Pancreas (tissue), 10 donors: Measurements from ENCODE around the gene KCNQ5. TPM values are rescaled to one million over a fixed set of nuclear protein-coding genes. Genes with fewer than 3 reads are reported as not detected.

Source experiments
- ATAC-seq, 4 donors: fragments of 200-7000 bp; cut with Tn5 transposase; one replicate each; pipeline versions ENCODE4 v1.8.0 to v1.9.1; 2020; ENCODE audit warnings: mild to moderate bottlenecking in 4 of 4, moderate library complexity in 4 of 4
- DNase-seq, 6 donors: peaks; one replicate each; pipeline ENCODE4 v3.0.0-alpha.2; 2020
- FAIRE-seq: peaks from 2 replicates; lab custom pipeline; 2012; peaks lifted over from hg19 to GRCh38; lab: Jason Lieb, UNC
- H3K27ac ChIP-seq, 4 donors: fragments of 200-600 bp; sonication (generic); 1 replicate in 3 of 4; 2 replicates in 1 of 4; pipeline versions ENCODE4 v1.5.0 to v1.8.0; 2020
- H3K27me3 ChIP-seq, 4 donors: fragments of 200-600 bp; one replicate each; pipeline ENCODE4 v1.8.0; 2021
- H3K36me3 ChIP-seq, 3 donors: fragments of 200-600 bp; sonication (generic) in 1 of 3; one replicate each; pipeline versions ENCODE4 v1.5.0 to v1.8.0; 2020 to 2021
- H3K4me1 ChIP-seq, 3 donors: fragments of 200-600 bp; one replicate each; pipeline ENCODE4 v1.8.0; 2021
- H3K4me3 ChIP-seq, 4 donors: fragments of 200-600 bp; sonication (generic) in 2 of 4; one replicate each; pipeline versions ENCODE4 v1.5.0 to v1.8.0; 2020 to 2021
- H3K9me3 ChIP-seq, 4 donors: fragments of 200-600 bp; one replicate each; pipeline ENCODE4 v1.8.0; 2021
- WGBS, 2 donors: extraction: QIAGEN DNeasy Blood & Tissue Kit; methylation state at CpG; one replicate each; pipeline ENCODE4 v1.1.7; 2013; 5-methylcytosine and 5-hydroxymethylcytosine counted together
- intact Hi-C, 3 donors: fragments of 100-400 bp; cut with DNase I; formaldehyde crosslinking; loops; one replicate each; pipeline versions ENCODE4 v1.11.1 to v1.14.2; 2022
- polyA plus RNA-seq, 2 donors: library from polyadenylated mRNA; stranded (reverse); fragments of 200-250 nt; gene quantifications; one replicate each; pipeline ENCODE4 v1.2.3, GENCODE V29; 2013
- total RNA-seq, 6 donors: library from RNA; stranded (reverse); fragmentation: NEBNext Ultra II Directional in 4 of 6; extraction: Animal tissue kit (Norgen Biotek cat#: 25700) in 4 of 6; gene quantifications; one replicate each; pipeline versions ENCODE4 v1.2.1 to v1.2.4, GENCODE V29; 2021 to 2023
- TF ChIP-seq, protein P1 (sequence below), 4 donors: fragments of 200-600 bp; sonication (generic) in 3 of 4; IDR thresholded peaks; one replicate each; pipeline versions ENCODE4 v1.5.0 to v1.8.0; 2021; ENCODE audit warnings: antibody characterized with exemption in 4 of 4
- donor health status: healthy with polysubstance abuse.
- donor health status: DM: no; HTN: no; CAD: no; lungs with moderate emphysema.
- donor health status: DM: no; HTN: no; CAD: no.
- donor health status: control.
- donor health status: control.
- donor health status: Bipolar disorder and iron deficiency.
- donor health status: DM: yes; HTN: yes; CAD: no.
- donor health status: DM: no; HTN: no; CAD: no.
- donor health status: DM: no; HTN: no; CAD: no.
- donor health status: DM: yes; HTN: yes; CAD: no.

KCNQ5 gene
- total and polyA plus RNA-seq, 8 donors = 0.03 to 1.1 (median 0.13) TPM

DNA sequence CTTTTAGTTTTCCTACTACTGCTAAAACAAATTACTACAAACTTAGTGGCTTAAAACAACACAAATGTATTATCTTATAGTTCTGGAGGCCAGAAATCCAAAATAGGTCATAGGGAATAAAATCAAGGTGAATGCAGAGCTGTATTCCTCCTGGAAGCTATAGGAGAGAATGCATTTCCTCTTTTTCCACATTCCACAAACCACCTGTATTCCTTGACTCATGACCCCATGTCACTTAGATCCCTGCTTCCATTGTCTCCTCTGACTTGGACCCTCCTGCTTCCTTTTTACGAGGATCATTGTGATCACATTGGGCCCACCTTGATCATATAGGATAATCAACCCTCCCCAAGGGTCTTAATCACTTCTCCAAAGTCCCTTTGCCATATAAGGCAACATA lies 200.8 kb downstream of the KCNQ5 start:
- Histone ChIP-seq H3K36me3 (no peaks in the 10 kb centered on the region), H3K9me3 (no peaks in the 10 kb centered on the region), H3K4me1 (no peaks in the 10 kb centered on the region), H3K27ac (no peak overlapping the region), H3K4me3 (no peak overlapping the region), H3K27me3 (no peaks in the 10 kb centered on the region)
- 73 to 81% methylated on average over 1 of the region's 1 CpG for WGBS, 2 donors
- intact Hi-C loops = no loop called here
- no peak for FAIRE-seq
- ATAC-seq = no peak
- DNase-seq = no peak
- TF ChIP-seq, protein P1, sequence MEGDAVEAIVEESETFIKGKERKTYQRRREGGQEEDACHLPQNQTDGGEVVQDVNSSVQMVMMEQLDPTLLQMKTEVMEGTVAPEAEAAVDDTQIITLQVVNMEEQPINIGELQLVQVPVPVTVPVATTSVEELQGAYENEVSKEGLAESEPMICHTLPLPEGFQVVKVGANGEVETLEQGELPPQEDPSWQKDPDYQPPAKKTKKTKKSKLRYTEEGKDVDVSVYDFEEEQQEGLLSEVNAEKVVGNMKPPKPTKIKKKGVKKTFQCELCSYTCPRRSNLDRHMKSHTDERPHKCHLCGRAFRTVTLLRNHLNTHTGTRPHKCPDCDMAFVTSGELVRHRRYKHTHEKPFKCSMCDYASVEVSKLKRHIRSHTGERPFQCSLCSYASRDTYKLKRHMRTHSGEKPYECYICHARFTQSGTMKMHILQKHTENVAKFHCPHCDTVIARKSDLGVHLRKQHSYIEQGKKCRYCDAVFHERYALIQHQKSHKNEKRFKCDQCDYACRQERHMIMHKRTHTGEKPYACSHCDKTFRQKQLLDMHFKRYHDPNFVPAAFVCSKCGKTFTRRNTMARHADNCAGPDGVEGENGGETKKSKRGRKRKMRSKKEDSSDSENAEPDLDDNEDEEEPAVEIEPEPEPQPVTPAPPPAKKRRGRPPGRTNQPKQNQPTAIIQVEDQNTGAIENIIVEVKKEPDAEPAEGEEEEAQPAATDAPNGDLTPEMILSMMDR (IDR thresholded peaks at IDR 0.05) = no peak

DNA sequence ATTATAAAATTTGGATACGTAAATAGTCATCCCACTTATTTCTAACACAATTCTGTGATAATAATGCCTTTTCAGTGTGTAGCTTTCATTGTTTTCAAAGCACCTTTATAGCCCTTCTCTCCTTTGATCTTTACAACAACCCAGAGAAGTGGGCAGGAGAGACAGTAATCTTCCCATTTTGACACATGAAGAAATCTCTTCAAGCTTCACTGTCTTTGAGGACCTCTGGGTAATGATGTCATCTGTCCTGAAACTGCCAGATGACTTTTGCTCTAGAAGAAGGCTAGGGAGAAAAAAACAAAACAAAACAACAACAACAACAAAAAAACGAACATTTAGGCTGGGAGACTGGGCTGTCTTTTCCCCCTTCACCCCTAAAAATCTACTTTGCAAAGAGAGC lies 203.0 kb downstream of the KCNQ5 start:
- ATAC-seq = no peak
- no peak overlapping the region for H3K4me3 ChIP-seq
- H3K36me3 ChIP-seq = no peaks in the 10 kb centered on the region
- TF ChIP-seq, protein P1 (IDR thresholded peaks at IDR 0.05) = no peak
- DNase-seq = no peak
- no peaks in the 10 kb centered on the region for H3K27me3 ChIP-seq
- H3K9me3 ChIP-seq = no peaks in the 10 kb centered on the region
- no peak overlapping the region for H3K27ac ChIP-seq
- 49 to 69% methylated on average over 2 of the region's 2 CpGs for WGBS, 2 donors
- no peaks in the 10 kb centered on the region for H3K4me1 ChIP-seq
- no peak for FAIRE-seq
- intact Hi-C loops = no loop called here

DNA sequence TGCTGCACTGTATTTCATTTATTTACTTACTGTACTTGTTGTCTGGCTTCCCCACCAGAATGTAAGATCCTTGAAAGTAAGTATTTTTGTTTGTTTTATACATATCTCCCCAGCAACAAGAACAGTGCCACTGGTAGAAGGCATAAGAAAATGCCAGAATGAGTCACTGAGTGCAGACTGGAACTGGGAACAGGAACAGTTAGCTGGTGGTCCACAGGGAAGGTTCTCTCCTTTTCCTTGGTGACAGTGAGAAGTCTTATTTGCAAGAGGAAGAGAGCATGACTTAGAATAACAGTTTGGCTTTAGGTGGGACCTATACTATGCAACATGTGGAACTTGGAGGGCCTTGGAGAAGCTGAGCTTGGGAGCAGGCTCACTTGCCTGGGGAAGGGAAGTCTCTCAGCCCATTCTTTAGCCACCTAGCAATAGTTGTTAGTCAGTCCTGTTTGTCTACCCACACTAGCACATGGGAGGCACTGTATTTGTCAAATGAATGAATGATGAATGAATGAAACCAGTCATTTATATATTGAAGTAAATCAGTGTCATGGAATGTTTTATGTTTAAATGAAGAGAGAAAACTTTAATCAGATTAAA lies 203.5 kb downstream of the KCNQ5 start:
- FAIRE-seq = no peak
- TF ChIP-seq, protein P1 (IDR thresholded peaks at IDR 0.05) = no peak
- Histone ChIP-seq H3K27ac (no peak overlapping the region), H3K9me3 (no peaks in the 10 kb centered on the region), H3K4me1 (no peaks in the 10 kb centered on the region), H3K27me3 (no peaks in the 10 kb centered on the region), H3K4me3 (no peak overlapping the region), H3K36me3 (no peaks in the 10 kb centered on the region)
- no peak for DNase-seq
- ATAC-seq = no peak
- intact Hi-C loops = no loop called here

DNA sequence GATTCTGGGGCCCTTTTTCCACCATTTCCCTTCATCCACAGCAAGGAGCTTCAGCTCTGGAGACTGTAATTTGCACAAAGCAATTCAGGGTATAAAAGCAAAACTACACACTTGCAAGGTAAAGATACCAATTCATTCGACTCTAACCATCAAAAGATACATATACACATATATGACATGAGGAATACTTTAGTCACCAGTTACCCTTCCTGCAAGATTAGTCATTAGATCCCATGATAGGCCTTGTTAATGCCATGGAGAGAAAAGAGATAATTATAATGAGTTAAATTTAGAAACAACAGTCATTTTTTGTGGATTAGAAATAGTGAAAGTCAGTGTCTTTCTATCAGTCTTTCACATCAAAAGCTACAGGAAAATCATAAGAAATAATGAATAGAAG lies 204.2 kb downstream of the KCNQ5 start:
- DNase-seq (no peak), ATAC-seq (no peak), FAIRE-seq (no peak)
- Histone ChIP-seq H3K27me3 (no peaks in the 10 kb centered on the region), H3K9me3 (no peaks in the 10 kb centered on the region), H3K4me1 (no peaks in the 10 kb centered on the region), H3K36me3 (no peaks in the 10 kb centered on the region), H3K27ac (no peak overlapping the region), H3K4me3 (no peak overlapping the region)
- TF ChIP-seq, protein P1 (IDR thresholded peaks at IDR 0.05) = no peak
- intact Hi-C loops = no loop called here
- 73 to 74% methylated on average over 1 of the region's 1 CpG for WGBS, 2 donors

DNA sequence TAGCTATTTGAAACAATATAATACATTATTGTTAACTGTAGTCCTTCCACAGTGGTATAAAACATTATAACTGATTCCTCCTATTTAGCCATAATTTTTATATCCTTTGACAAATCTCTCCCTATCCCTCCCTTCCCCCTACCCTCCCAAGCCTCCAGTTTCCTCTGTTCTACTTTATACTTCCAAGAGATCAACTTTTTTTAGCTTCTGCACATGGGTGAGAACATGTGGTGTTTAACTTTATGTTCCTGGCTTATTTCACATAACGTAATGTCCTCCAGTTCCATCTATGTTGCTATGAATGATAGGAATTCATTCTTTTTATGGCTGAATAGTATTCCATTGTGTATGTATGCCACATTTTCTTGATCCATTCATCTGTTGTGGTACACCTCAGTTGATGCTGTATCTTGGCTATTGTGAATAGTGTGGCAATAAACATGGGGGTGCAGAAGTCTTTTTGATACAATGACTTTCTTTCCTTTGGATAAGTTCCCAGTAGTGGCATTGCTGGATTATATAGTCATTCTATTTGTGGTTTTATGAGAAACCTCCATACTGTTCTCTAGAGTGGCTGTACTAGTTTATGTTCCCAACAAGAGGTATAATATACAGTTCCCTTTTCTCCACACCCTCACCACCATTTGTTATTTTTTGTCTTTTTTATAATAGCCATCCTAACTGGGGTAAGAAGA lies 205.0 kb downstream of the KCNQ5 start:
- Histone ChIP-seq H3K4me3 (no peak overlapping the region), H3K4me1 (no peaks in the 10 kb centered on the region), H3K9me3 (no peaks in the 10 kb centered on the region), H3K36me3 (no peaks in the 10 kb centered on the region), H3K27me3 (no peaks in the 10 kb centered on the region), H3K27ac (no peak overlapping the region)
- ATAC-seq = no peak
- 79 to 88% methylated on average over 1 of the region's 1 CpG for WGBS, 2 donors
- TF ChIP-seq, protein P1 (IDR thresholded peaks at IDR 0.05) = no peak
- intact Hi-C loops = no loop called here
- FAIRE-seq = no peak
- no peak for DNase-seq
